KBM-7 (cell line): ENCODE results near the gene BICD2.

Source experiments
- DNase-seq: peaks from one replicate; pipeline ENCODE4 v3.0.0-alpha.2; 2015
- in situ Hi-C: fragments of 300-500 bp; cut with MboI; formaldehyde crosslinking; loops from 2 replicates; pipeline ENCODE4 v1.14.3; 2020; ENCODE audit warnings: low sequenced_read_pairs, low pct_unique_long_range_greater_than_20kb, mixed read lengths

The BICD2 gene

DNA sequence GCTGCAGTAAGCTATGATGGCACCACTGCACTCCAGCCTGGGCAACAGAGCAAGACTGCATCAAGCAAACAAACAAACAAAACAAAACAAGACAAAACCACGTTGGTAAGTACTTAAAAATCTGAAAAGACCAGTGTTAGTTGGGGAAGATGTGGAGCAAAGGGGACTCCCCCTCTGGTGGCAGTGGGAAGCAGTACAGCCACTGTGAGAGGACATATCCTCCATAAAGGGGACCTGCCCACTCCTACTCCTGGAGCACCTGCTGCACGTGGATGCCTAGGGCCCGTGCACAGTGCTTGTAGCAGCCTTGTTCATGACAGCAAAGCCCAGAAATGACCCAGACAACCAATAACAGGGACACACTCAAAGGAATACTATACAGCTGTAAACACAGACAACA, 77.7 kb downstream of the BICD2 start:
- DNase-seq, result peak; percentile 31
- in situ Hi-C loops, result no loop called here

DNA sequence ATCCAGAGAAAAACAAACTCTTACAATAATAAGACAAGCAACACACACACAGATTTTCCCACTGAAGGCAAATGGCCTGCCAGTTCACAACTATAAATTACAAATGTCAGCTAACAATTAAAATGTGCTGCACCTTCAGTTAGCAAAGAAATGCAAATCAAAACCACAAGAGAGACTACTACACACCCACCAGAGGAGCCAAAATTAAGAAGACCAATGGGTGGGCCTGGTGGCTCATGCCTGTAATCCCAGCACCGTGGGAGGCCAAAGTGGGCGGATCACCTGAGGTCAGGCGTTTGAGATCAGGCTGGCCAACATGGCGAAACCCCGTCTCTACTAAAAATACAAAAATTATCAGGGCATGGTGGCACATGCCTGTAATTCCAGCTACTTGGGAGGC, 79.6 kb downstream of the BICD2 start:
- no peak for DNase-seq
- in situ Hi-C loops, result no loop called here

DNA sequence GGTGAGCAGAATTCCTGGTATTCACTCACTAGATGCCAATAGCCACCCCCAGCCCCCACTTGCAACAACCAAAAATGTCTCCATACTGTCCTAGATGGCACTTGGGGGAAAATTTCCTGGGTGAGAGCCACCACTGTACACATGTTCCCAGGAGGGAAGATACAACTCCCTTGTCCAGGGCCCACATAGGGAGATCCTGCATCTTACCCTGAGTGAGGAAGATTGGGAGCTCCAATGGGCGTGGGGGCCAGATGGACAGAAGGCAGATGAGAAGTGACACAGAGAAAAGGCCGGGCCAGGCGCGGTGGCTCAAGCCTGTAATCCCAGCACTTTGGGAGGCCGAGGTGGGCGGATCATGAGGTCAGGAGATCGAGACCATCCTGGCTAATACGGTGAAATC, 82.4 kb downstream of the BICD2 start:
- in situ Hi-C loops, result no loop called here

DNA sequence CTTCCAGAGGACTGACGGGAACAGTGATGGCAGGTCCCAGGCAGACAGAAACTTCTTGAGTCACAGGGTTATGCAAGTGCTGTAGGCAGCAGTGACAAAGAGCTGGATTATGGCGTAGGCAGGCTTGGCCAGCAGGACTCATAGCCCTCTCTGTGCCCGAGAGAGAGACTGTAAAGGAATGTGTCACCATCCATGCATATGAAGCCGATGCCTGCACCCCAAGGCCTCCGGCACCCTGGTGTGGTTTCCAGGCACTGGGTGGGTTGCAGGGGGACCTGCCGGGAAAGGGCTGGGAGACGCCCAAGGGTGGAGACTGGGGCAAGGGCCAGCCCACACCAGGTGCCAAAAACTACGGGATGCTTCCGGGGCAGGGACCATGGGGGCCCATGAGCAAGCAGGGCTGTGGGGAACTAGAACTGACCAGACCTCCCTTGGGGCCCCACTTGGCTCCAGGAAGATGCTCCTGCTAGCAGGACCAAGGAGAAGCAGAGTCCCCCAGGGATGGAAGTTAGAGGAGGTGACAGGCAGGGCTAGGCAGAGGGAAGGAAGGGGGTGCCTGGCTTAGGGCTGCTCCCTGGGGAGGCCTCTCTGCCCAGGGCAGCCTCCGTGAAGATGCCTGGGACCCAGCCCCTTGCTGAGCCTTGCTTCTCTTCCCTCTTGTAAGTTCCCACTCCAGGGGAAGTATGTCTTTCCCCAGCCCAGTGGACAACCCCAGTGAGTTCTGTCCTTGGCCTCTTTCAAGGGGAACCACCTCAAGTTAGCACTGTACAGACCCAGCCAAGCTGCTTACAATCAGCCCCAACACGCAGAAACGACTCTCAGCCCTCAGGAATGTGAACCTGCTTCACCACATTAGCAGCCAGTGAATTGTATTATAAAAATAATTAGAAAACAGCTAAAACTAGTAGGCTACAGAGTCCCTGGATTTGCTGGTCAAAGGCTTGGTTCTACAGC, 84.2 kb downstream of the BICD2 start:
- in situ Hi-C loops, result no loop called here
- no peak for DNase-seq

More for the DNA sequence above, 82.4 kb downstream of the BICD2 start:
- DNase-seq, result no peak

DNA sequence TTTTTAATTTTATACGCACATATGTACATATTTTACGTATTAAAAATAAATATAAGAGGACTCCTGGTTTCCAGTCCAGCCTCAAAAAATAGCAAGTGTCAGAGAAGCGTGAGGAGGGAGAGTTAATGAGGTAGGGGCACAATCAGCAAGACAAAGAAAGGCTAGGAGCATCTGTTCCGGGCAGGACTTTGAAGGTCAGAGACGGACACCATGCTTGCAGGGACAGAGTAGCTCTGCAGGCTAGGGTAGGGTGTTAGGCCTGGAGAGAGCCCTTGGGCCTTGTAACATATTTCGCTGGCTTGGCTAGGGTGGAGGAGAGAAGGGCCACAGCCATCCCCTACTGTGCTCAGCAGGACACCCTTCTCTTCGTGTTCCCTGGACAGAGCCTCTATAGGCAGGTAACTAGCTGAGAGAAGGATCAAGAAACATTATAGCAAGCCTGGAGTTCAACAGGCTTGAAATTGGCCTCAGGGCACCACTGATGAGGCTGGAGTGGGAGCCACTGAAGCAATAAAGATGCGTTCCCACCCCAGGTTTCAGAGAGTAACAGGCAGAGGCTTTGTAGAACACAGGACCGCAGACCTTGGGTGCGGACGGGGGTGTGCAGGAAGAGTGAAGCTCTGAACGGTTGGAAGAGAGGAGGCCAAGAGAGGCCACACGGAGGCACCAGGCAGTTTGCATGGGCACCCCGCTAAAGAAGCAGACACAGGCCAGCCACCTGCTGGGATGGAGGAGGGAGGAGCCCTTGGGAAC, 85.0 kb downstream of the BICD2 start:
- no peak for DNase-seq
- in situ Hi-C loops, result no loop called here

DNA sequence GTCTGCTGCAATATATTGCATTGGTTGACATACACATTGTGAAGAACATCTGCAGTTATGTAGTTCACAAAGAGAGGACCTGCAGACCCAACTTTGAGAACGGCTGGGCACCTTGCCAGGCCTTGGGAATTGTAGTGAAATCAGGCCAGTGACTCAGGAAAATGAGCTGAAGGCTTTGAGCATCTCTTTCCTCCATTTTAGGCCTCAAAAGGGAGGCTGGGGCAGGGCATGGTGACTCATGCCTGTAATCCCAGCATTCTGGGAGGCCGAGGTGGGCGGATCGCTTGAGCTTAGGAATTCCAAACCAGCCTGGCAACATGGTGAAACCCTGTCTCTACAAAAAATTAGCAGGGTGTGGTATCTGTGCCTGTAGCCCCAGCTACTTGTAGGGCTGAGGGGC, 93.3 kb downstream of the BICD2 start:
- in situ Hi-C loops, result no loop called here
- DNase-seq, result no peak

DNA sequence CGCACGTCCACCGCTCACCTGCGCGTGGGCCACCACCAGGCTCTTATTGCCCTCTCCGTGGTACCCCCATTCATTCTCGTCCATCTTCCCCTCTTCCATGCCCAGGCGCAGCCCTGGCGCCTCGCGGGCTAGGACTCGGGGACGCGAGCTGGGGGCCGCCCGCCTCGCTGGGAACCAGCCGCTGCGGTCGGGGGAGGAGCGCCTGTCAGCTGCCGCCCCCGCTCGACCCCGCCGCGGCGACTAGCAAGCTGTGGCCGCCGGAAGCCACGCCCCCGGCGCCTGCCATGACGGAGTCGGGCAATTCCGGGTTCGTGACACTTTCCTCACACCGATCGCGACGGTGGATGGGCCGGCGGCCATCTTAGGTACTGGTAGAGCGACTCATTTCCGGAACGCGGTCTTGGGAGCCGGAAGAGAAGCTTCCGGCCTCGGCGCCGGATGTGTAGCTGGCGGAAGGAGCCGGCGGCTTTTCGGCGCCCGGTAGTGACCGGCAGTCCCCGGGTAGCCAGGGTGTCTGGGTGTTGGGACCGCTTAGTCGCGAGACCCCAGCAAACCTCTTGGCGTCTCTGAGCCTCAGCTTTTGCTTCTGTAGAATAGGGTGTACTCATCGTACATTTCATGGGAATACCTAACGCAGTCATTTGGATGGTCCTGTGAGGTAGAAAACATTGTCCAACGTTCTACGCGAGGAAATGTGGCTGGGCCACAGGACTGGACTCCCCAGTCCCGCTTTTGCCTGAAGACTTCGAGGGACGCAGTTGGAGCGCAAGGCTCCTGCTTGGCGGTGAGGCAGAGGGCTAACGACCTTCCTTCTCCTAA, 94.5 kb downstream of the BICD2 start, which contains the start of gene IPPK:
TSS of gene IPPK (minus strand) at position 242 of the 819 bp plus-strand sequence. CDS start at position 99, 143 bp downstream.
- peak; percentile 99 for DNase-seq
- in situ Hi-C loops, result no loop called here

DNA sequence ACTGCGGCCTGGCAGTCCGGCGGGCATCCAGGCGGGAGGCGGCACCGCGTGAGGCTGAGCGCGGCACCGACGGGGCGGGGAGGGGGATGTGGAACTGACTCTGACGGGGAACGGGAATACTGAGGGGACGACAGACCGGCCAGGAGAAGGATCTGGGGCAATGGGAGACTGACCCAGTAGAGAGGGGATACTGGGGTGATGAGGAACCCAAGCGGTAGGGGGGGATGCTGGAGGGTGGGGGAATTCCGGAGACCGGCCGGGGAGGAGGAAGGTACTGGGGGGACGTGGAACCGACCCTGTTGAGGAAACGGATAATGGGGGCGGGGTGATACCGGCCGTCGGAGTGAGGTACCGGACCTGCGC, 95.1 kb downstream of the BICD2 start:
- no peak for DNase-seq
- in situ Hi-C loops, result no loop called here

DNA sequence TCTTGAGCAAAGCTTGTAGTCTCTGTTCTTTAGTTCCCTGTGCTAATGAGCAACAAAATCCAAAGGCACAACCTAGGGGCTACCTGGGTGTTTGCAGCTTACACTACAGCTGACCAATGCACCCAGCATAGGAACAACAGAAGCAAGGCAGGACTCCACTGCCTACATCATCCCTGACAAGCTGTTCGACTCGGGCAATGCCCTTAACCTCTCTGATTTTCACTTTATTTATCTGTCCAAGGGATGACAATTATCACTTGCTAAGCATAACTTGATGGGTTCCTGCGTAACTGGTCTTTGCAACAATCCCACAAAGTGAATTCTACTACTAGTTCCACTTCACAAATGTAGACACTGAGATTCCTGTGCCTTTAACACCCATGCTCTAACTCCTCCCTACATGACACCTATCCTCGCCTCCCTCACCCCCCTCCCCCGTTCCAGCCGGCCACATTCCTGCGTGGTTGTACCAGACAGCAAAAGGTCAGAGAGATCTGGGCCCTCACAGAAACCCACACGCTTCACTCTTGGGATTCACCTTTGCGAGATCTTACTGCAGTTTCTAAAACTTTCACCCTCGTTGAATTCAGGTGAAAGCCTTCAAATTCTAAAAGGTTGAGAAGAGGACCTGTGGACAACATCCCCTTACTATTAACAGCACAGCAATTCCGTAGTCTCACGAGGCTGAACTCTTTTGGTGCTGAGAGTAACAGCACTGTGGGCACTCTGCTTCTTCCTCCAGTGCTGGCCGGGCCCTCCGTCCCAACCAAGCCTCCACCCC, 95.7 kb downstream of the BICD2 start:
- in situ Hi-C loops, result no loop called here
- DNase-seq, result peak; percentile 31

DNA sequence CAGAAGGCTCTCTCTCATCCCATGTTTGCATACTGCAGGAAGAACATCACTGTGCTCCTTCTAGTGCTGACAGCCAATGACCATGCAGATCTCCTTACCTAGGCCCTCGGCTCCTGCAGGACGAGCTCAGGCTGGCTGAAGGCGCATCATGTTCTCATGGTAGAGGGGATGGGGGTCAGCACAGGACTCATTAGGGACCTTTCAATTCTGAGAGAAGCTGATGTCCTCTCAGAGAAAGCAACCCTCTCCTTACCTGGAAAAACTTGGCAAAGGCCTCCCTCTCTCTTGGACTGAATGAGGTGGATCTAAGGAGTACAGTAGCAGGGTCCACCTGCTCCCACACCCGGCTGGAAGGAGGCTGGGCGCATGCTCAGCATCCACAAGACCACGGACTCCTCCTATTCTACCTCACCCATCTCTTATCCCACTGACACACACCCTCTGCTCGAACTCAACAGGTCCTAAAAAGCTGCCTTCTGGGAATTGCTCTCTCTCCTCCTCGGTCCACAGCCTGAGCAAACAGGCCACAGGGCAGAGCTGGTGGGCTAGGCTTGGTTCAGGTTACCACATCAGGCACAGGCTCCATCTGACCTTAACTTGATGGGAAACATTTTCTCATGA, 97.6 kb downstream of the BICD2 start:
- no peak for DNase-seq
- in situ Hi-C loops, result no loop called here

DNA sequence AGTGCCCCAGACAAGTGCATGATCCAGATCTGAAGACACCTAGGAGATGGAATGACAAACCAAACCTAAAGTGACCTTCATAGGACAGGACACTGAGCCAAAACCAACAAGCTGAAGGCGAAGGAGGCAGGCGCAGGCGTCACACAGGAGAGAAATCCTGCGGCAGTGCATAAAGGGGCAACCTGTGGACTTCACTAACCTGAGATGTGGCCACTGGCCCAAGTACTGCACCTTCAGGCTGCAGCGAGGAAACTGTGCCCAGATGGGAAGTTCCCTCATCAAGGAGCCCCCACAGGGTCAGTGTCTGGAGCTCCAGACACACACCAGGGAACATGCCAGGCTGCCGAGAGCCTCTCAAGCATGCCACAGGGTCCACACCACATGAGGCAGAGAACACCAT, 98.4 kb downstream of the BICD2 start:
- DNase-seq, result no peak
- in situ Hi-C loops, result no loop called here

DNA sequence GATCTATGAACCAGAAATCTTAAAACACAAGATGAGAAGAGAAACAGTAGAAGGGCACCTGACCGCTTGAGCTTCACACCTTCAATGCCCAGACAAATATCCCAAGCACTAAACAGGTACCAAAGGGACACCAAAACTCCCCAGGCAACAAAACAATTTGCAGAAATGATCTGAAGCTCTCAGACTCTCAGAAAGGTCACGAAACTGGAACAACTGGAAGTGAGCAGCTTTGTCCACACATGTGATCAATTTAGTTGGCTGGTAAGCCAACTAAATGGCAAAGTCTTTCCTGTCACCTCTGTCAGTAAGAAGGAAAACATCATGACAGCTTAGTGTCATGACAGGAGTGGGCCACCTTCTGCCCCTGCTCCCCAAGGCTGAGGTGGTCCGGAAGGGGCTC, 98.8 kb downstream of the BICD2 start:
- in situ Hi-C loops, result no loop called here
- no peak for DNase-seq

DNA sequence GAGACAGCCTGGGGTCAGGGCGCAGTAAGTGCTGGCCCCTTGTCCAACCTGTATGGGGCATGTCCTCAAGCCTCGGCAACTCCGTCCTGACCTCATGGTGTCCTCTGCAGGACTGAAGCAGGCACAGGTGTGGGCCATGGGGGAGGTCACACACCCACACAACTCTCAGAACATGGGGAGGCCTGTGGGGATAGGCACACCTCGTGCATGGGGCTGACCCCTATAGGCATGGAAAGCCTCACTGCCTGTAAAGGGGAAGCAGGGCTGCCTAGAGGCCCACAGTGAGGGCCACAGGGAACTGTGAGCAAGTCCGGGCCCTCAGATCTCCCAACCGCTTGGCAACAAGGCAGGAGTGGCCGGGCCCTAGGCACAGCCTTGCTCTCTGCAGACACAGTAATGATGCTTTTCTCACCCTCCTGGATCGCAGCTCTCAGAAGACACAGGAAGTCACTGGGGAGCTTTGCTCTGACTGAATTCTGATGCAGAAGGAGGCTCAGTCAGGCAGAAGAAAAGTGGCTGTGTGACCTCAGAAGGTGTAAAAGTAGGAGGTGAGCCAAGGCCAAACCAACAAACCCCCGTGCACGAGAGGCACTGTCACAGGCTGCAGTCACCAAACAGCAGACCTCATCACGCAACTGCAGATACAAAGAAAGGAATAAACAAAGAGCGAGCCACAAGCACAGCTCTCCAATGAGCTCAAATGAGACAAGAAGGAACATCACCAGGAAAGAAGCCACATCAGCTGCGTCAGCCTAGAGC, 100.1 kb downstream of the BICD2 start:
- no peak for DNase-seq
- in situ Hi-C loops, result no loop called here

DNA sequence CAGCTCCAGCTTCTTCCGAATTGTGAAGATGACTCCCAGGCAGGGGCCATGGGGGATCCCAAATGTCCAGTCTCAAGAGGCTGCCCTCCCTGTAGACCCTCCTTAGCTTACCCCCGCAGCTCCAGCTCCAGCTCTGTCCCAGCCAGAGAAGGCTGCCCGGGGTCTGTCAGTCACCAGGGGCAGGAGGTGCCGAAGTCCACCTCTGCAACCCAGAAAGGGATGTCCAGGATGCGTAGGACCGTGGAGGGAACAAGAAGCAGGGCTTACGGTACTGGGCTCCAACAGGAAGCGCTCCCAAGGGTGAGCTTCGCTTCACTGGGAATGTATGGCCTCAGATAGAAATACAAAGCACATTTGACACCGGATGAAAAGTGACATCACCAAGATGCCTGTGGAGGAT, 100.7 kb downstream of the BICD2 start:
- in situ Hi-C loops, result no loop called here
- no peak for DNase-seq

DNA sequence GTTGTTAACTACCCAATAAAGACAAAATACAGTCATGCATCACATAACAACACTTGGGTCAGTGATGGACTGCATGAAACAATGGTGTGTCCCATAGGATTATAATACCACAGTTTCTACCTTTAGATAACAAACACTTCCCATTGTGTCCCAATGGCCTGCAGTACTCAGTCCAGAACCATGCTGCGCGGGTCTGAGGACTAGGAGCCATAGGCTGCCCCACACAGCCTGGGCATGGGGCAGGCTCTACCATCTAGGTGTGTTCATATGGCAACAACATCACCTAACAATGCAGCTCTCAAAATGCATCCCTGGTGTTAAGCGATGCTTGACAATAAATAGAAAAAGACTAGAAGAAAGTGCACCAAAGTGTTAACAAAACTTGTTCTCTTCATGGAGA, 101.5 kb downstream of the BICD2 start:
- in situ Hi-C loops, result no loop called here
- no peak for DNase-seq

DNA sequence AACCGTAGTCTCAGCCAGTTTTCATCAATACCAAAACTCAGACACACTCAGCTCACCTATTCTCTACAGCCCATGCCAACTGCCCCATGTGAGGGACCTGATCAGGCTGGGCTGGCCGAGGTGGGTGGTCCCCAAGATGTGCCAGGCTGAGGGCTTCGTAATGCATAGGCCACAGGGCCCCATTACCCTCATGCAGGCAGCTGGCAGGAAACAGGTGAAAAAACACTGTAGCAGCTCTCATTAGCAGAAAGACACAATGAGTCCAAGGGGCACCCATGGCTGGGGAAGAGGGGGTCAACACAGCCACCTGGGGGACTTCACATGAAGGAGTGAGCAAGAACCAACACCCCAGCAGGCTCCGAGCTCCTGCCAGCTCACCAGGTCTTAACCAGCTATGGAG, 102.9 kb downstream of the BICD2 start:
- DNase-seq, result no peak
- in situ Hi-C loops, result no loop called here
